HL-60 (cell line): ENCODE results near the gene KCNH8.

Experiments
- DNase-seq, 2 experiments: peaks; one replicate each; pipeline ENCODE4 v3.0.0-alpha.2; 2010 to 2020; ENCODE audit warnings: low read depth in 1 of 2, low spot score in 1 of 2
- H3K27ac ChIP-seq: fragments of 250-450 bp; sonication (Bioruptor Pico); replicated peaks from 2 replicates; pipeline ENCODE4 v1.5.1; 2020; ENCODE audit warnings: mild to moderate bottlenecking, moderate library complexity
- H3K27me3 ChIP-seq: fragments of 250-450 bp; sonication (Bioruptor Pico); 2 replicates; pipeline ENCODE4 v1.5.1; 2021; ENCODE audit warnings: mild to moderate bottlenecking, moderate library complexity; ENCODE audit not compliant: insufficient read depth, poor library complexity, severe bottlenecking
- H3K4me3 ChIP-seq: replicated peaks from 2 replicates; pipeline ENCODE4 v1.5.1; 2011; ENCODE audit warnings: mild to moderate bottlenecking, control low read depth, low read length; ENCODE audit not compliant: insufficient read depth
- CTCF ChIP-seq: IDR thresholded peaks from one replicate; pipeline ENCODE4 v1.5.1; 2011; ENCODE audit warnings: low read length, control low read depth, inconsistent platforms; ENCODE audit not compliant: insufficient read depth
- GABPA ChIP-seq: IDR thresholded peaks from 2 replicates; pipeline ENCODE4 v1.6.1; 2012; ENCODE audit warnings: low read depth
- POLR2AphosphoS5 ChIP-seq: IDR thresholded peaks from 2 replicates; pipeline ENCODE4 v1.6.1; 2012; ENCODE audit warnings: low read depth
- REST ChIP-seq: IDR thresholded peaks from 2 replicates; pipeline ENCODE4 v1.6.1; 2012; ENCODE audit warnings: low read depth; ENCODE audit not compliant: insufficient replicate concordance
- SPI1 ChIP-seq: IDR thresholded peaks from 2 replicates; pipeline ENCODE4 v1.6.1; 2012; ENCODE audit warnings: low read depth, mild to moderate bottlenecking, borderline replicate concordance

Gene KCNH8

GRCh38 chr3:19216669-19217337, 68.5 kb downstream of the KCNH8 start:
- Histone ChIP-seq H3K27me3 (no peaks in the 10 kb centered on the region), H3K27ac (no peak overlapping the region), H3K4me3 (no peak overlapping the region)
- TF ChIP-seq SPI1 (no peak), POLR2AphosphoS5 (no peak), CTCF (no peak), GABPA (no peak), REST (no peak)
- DNase-seq, result no peak

- H3K27ac ChIP-seq, result no peak overlapping the region
- no peak for DNase-seq
- no peaks in the 10 kb centered on the region for H3K27me3 ChIP-seq
- no peak for TF ChIP-seq SPI1
- no peak for TF ChIP-seq POLR2AphosphoS5
- no peak for TF ChIP-seq REST
- TF ChIP-seq CTCF, result no peak
- TF ChIP-seq GABPA, result no peak
- no peak overlapping the region for H3K4me3 ChIP-seq
Measured at GRCh38 chr3:19220311-19220710, 72.0 kb downstream of the KCNH8 start.

- Histone ChIP-seq H3K27me3 (no peaks in the 10 kb centered on the region), H3K27ac (no peak overlapping the region), H3K4me3 (no peak overlapping the region)
- no peak for DNase-seq
- TF ChIP-seq REST, result no peak
- no peak for TF ChIP-seq CTCF
- TF ChIP-seq SPI1, result no peak
- TF ChIP-seq GABPA, result no peak
- no peak for TF ChIP-seq POLR2AphosphoS5
Measured at GRCh38 chr3:19221081-19221480, 72.8 kb downstream of the KCNH8 start.
